Cerebellar nuclear complex (tissue), 1 donor: Measurements from ENCODE around the gene KDM6A.
"Not testable (repeated sequence)": the region's sequence is repeated elsewhere in the genome, so short reads cannot be mapped to it uniquely, and the experiment has no call there.

ENCODE experiments used
- DNase-seq, 2 experiments: peaks; one replicate each; lab custom pipeline; 2025; lab: John Stamatoyannopoulos, UW

Gene KDM6A

DNA sequence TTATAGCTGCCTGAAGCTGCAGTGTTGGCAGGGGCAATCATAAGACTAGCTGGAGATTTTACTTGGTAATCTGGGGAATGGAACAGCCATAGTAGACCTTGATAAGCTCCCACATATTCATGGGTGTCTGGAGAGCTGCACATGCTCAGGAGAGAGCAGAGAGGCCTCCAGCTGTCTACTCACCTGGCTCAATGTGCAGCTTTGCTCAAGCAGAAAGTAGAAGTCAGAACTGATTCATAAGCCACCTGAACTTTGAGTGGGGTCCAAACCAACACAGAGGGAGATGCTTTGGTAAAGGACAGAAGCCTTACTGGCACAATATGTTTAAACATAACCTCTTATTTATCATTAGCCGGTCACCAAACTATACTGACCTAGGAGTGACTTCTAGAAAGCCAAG is 54.4 kb downstream of the KDM6A start:
- DNase-seq: no peak

DNA sequence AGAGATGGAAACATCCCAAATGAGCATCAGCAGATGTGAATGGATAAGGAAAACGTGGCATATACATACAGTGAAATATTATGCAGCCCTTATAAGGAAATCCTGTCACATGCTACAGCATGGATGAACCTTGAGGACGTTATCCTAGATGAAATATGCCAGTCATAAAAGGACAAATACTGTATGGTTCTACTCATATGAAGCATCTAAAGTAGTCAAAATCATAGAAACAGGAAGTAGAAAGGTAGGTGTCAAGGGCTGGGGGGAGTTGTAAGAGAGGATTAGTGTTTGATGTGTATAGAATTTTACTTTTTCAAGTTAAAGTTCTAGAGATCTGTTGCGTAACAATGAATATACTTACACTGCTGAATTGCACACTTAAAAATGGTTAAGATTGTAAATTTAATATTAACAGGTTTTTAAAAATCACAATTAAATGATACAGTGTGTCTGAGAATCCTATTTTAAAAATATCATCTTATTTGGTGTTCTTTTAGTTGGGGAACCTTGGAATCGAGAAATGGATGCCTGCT is 58.5 kb downstream of the KDM6A start:
- DNase-seq: no peak

DNA sequence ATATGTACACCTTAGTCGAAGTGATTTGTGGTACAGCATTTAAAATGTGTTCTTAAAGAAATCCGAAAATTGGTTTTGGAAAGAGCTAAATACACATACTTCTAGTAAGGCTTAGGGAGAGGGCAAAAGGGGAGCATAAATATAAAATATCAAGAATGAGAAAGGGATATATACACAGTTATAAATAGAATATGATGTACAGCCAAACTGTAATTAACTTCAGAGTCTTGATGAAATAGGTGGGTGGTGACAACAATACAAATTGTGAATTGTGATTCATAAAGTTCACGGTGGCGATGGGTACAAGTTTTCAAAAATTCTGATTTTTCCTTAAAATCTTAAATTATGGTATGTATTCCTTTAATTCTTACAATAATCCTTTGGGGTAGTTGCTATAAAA is 62.2 kb downstream of the KDM6A start:
- no peak for DNase-seq

DNA sequence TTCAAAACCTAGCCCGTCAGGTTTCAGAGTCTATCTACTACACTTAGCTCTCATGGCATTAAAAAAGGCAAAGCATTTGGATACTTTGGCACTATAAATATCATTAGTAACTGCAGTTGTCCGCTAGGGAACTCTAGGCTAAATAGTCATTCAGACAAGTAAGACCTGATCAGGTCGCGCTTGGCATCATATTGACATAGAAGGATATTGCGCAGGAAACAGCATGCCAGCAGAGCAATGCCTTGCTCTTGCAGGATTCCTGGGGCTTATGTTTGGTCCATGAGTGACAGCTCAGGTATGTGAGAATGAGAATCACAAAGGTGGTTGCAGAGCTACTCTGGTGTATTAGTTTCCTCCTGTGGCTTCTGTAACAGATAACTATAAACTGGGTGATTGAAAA is 62.7 kb downstream of the KDM6A start:
- no peak for DNase-seq

DNA sequence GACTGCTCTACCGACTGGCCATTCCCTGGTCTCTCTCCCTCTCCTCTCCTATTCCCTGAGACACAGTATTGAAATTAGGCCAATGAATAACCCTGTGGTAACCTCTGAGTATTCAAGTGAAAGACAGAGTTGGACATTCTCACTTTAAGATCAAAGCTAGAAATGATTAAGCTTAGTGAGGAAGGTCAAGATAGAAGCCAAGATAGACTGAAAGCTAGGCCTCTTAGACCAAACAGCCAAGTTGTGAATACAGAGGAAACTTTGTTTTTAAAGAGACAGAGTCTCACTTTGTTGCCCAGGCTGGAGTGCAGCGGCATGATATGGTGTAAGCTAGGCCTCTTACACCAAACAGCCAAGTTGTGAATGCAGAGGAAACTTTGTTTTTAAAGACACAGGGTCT is 64.6 kb downstream of the KDM6A start:
- DNase-seq: no peak

DNA sequence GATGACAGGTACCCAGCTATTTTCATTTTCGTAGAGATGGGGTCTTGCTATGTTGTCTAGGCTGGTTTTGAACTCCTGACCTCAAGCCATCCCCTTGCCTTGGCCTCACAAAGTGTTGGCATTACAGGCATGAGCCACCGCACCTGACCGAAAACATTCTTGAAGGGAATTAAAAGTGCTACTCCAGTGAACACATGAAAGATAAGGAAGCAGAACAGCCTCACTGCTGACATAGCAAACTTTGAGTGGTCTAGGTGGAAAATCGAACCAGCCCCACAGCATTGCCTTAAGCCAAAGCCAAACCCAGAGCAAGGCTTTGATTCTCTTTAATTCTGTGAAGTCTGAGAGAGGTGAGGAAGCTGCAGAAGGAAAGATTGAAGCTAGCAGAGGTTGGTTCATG is 65.1 kb downstream of the KDM6A start:
- no peak for DNase-seq

DNA sequence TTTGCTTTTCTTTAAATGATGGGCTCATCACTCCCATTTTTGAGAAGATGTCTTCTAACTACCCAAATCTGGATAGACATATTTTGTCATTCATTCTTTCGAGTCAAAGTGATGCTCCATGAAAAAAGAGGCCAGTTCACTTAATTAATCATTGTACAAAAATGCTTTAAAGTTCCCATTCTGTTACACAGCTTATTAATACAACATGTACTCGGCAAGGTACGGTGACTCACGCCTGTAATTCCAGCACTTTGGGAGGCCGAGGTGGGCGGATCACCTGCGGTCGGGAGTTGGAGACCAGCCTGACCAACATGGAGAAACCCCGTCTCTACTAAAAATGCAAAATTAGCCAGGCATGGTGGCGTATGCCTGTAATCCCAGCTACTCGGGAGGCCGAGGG is 67.6 kb downstream of the KDM6A start:
- not testable (repeated sequence) for DNase-seq

DNA sequence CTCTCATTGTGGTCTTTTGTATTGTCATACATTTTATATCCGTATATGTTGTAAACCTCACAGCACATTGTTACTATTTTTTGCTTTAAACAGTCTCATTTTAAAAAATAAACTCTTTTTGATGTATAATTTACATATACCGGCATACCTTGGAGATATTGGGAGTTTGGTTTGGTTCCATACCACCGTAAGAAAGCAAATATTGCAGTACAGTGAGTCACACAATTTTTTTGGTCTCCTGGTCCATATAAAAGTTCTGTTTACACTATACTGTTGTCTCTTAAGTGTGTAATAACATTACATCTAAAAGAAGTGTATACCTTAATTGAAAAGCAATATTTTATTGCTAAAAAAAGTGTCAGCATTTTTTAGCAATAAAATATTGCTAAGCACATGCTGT is 70.0 kb downstream of the KDM6A start:
- DNase-seq: no peak

DNA sequence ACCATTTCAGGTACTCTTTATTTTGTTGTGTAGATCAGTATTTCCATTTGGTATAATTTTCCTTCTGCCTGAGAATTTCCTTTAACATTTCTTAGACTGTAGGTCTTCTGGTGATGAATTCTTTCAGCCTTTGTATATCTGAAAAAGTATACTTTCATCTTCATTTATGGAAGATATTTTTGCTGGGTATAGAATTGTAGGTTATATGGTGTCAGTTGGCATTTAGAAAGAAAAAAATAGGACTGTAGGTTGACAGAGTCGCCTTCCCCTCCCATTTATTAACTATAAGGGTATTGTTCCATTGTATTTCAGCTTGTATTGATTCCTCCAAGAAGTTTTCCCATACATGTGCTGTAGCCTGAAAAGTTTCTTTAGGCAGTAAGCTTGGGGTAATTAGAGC is 71.9 kb downstream of the KDM6A start:
- DNase-seq: no peak

DNA sequence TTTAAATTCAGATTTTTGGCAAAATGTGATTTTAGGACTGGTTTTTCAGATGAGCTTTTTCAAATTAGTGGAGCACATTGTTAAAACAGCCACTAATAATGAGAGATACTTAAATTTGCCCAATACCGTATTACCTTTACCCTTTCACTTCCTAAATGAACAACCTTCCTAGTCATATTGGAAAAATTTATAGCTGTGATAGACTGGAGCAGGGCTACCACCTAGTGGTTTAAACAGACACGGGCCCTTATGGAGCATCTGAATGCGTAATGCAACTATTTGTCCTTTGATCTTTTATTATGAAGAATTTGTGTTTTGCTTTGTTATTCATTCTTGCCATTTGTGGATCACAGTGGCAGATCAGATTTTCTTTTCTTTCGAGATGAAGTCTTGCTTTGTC is 72.7 kb downstream of the KDM6A start:
- no peak for DNase-seq

DNA sequence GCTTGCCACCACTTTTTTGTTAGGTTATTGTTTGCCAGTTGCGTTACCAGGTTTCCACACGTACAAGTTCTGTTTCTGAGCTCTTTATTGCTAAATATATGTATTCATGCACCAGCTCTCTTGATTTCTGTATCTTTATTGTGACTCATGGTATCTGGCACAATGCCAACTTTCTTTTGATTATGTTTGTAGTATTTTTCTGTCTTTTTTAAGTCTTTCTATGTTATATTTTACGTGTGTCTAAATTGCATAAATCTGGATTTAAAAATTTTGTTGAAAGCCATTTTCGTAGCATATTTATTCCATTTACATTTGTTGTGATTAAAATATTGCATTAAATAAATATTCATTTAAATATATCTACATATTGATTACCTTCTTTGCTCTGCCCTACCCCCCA is 73.8 kb downstream of the KDM6A start:
- no peak for DNase-seq

DNA sequence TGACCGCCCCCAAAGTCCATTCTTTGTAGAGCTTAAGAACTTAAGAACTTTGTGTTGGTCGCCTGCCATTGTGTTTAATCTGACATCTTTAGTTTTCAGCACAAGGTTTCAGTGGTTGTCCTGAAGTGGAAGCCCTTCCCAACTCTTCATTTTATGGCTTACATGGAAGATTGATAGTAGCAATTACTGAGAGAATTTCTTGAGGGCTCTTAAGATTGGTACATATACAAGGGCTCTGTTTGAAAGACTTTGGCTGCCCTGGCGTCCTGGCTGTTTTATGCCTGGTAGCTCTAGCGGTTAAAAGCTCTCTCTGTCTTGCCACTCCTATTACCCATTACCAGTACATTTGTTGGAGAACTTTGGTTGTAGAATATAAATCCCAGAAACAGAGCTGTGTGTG is 75.0 kb downstream of the KDM6A start:
- DNase-seq: no peak

DNA sequence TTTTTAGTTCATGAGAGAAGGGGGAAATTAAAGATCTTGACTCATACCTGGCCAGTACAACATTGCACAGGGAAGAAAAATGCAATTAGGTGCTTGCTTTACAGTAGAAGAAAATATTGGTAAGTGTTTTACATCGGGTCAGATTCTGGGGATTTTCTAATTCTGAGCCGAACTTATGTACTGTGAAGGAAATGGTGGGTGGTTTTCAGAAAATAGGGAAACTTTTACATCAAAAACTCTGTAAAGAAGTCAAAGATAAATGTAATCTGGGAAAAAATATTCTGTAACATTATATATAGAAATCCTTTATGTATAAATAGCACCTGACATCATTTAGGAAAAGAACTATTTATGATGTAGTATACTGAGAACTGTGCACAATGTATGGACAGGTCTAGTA is 75.4 kb downstream of the KDM6A start:
- DNase-seq: no peak

DNA sequence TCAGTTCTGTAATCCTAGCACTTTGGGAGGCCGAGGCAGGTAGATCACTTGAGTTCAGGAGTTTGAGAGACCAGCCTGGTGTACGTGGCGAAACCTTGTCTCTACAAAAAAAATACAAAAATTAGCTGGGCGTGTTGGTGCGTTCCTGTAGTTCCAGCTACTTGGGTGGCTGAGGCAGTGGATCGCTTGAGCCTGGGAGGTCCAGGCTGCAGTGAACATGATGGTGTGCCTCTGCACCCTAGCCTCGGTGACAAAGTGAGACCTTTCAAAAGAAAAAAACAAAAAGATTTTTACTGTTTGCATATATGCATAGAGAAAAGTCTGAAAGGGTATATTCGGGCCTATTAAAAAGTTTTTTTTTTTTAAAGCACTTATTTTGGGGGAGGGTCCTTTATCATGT is 76.1 kb downstream of the KDM6A start:
- no peak for DNase-seq

DNA sequence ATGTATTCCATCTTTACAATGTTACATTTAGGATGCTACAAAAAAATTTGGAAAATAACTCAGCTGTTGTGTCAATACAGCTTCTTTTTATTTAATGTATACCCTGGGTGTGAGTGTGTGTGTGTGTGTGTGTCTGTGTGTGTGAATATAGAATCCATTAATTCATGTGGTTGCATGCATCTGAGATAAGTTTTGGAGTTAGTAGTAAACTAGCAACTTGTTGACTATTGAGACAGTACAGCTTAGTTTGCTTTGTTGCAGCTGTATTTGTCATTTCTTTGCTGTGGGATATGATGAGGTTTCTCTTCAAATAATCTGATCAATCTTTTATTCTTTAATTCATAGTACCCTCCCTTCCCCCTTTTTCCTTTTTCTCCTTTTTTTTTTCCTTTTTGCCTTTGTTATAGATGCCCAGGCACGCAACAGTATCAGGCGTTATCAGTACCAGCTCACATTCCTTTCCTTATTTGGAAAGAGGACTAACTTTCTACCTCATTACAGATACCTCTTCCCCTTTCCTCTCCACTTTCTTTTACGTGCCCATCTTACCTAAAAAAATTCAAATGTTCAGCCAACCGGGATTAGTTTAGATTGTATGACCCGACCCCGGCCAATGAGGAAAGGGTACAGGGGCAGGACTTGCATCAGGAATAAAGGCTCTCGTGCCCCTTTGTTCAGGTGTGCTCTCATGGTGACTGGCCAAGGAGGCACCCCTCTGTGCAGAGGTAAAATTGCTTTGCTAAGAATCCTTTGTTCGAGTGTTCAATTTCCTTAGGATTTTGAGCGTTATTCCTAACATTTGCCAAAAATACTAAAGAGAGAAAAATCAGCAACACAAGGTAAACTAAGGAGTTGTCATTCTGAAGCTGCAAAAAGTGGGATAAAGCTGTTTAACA is 77.7 kb downstream of the KDM6A start:
- DNase-seq: not testable (repeated sequence)

DNA sequence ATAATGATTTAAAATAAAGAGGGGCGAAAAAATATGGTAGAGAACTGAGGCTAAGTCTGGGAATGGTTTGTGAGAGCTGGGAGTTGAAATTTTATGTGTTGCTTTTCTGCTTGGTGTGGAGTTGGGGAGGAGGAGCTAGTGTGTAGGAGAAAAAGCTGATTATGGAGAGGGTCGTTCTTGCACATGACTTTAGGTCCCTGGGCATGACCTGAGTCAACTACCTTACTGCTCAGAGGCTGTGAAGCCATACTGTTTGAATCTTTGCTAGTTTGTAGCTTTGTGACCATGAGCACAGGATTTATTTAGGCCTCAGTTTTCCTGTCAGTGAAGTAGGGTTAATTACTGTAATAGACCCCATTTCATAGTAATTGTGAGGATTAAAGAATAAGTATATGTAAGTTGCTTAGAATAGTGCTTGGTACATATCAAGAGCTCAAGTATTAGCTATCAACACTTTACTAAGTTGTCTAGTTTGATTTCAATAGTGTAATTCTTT is 78.6 kb downstream of the KDM6A start:
- DNase-seq: no peak

DNA sequence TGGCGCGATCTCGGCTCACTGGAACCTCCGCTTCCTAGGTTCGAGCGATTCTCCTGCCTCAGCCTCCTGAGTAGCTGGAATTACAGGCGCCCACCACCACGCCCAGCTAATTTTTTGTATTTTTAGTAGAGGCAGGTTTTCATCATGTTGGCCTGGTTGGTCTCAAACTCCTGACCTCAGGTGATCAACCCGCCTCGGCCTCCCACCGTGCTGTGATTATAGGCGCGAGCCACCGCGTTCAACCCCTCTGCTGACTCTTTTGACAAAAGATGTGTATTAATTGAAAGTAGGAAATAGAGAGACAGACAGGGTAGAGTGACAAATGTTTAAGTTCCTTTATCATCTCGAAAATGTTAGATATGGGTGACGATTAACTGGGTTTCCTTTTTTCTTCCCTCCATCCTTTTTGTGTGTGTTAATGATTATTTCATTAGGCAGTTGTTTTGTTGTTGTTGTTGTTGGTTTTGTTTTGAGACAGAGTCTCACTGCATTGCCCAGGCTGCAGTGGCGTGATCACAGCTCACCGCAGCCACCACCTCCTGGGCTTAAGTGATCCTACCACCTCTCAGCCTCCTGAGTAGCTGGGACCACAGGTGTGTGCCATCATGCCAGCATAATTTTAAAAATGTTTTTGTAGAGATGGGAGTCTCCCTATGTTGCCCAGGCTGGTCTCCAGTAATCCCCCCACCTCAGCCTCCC is 79.5 kb downstream of the KDM6A start:
- no peak for DNase-seq

DNA sequence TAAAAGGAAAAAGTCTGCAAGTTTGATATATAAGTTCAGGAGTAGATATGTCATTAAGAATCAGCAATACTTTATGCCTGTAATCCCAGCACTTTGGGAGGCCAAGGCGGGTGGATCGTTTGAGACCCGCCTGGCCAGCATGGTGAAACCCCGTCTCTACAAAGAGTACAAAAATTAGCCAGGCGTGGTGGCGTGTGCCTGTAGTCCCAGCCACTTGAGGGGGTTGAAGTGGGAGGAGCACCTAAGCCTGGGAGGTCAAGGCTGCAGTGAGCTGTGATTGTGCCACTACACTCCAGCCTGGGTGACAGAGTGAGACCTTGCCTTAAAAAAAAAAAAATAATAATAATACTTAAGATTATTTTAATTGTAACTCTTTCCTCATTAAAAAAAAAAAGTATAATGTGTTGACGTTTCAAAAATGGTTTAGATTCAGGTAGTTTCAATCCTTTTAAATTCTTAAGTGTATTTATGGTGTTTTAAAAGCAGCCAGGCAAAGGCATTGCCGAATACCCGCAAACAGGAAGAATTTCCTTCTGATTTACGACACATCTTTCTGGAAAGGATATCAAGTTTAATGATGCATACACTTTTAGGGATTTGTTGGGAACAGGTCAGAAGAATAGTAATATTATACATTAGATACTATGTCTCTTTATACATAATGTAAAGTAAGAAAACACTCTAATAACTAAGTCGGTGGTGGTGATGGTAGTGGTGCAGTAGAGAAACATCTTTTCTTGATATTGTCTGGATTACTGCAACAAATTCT is 80.9 kb downstream of the KDM6A start:
- DNase-seq: no peak

DNA sequence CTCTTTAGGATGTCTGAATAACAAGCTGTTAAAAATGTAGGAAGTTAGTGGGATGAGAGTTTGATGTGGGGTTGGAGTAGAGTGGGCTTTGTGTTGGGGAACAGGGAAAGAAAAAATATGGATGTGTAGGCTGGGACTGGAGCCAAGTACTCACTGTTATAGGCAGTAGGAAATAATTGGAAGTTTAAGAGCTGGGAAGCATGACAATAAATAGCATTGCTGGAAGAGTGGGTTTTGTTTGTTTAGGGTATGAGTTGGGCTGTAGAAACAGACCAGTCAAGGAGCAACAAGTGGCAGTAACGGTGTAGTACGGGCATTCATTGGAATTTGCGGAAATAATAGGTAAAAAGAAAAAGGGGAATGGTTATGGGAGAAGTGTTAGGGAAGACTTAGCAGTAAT is 81.6 kb downstream of the KDM6A start:
- no peak for DNase-seq

DNA sequence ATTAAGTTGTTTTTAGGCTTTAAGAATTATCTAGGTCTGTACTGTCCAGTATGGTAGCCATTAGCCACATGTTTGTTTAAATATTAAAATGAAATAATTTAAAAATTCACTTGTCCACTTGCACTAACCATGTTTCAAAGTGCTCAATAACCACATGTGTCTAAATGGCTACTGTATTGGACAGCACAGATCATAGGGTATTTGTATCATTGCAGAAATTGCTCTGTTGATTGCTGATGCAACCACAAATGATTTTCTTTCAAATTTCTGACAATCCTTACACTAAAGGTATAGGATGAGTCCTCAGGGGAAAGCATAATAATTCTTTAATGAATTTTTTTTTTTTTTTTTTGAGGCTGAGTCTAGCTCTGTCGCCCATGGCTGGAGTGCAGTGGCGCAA is 84.9 kb downstream of the KDM6A start:
- no peak for DNase-seq

DNA sequence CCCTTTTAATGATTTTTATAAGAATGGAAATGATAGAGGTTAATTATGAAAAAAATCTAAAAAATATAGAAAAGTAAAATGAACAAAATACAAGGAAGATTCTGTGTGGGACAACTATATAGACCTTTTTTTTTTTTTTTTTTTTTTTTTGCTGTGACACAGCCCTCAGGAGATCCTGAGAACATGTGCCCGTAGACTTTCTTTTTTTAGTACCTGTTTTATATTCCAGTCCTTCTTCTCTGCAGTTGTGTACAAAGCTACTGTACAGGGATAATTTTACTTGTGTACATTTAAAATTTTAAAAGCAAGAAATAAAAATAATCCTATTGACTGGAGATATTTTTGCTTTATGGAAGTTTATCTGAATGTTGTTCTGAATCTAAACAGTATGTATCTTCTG is 85.5 kb downstream of the KDM6A start:
- DNase-seq: no peak
